ENCODE measurements around the gene ATXN7L1.

Gene ATXN7L1

DNA sequence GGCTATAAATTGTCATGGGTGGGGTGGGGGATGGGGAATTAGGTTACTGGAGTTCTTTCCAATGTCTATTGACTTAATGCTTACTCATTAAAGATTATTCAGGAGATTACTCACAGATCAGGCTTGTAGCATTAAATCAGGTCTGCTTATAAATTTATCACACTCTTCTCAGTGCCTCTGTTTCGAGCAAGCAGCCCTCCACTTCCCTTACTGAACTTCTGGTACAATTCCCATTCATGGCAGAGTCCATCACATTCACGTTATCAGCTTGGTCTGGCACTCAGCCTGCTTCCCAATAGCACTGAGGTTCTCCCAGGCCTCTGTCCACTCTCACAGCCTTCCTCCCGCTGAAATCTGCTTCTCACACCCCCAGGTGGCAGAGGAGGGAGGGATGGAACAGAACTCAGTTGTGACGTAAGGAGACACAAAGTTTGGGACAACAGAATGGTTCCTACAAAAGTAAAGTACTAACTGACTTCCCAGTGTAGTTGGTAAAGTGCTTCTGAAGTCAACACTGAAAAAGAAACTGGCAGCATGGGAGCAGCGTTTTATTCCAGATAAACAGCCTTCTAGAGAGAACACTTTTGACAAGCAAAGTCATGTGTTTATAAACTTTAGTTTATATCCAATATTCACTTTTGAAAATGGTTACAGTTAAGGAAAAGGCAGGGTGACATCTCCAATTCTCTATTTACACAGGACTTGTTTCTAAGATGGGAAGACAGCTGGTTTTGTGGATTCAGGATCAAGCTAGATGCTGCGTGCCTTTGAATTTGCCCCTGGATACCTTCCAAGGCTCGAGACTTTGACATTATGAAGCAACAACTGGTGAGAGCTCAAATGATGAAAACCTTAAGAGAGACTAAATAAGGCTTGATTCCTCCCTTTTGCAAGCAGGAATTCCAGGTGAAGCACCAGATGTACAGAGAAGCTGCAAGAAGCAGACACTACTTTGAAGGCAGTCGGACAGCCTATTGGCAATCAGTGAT lies 81.4 kb downstream of the ATXN7L1 start:
- Histone ChIP-seq H3K4me1 (ENCODE audit: low read length) (no peaks in the 10 kb centered on the region), H3K79me2 (ENCODE audit: low read length) (no peaks in the 10 kb centered on the region), H3F3A (ENCODE audit: insufficient read depth, low read length) (no peaks in the 10 kb centered on the region), H3K9ac (ENCODE audit: low read length) (no peak overlapping the region), H3K4me3 (ENCODE audit: low read length) (no peak overlapping the region), H2AFZ (ENCODE audit: low read length) (no peak overlapping the region), H3K27me3 (replicated peaks; ENCODE audit: insufficient read depth, low read length) (no peaks in the 10 kb centered on the region), H3K9me2 (replicated peaks; ENCODE audit: insufficient read depth, low read length) (no peaks in the 10 kb centered on the region), H4K20me1 (ENCODE audit: insufficient read depth, low read length) (no peaks in the 10 kb centered on the region), H3K36me3 (replicated peaks; ENCODE audit: insufficient read depth, low read length) (no peaks in the 10 kb centered on the region), H3K4me2 (ENCODE audit: low read depth, low read length) (no peak overlapping the region), H3K27ac (ENCODE audit: low read length) (no peak overlapping the region), H3K9me3 (replicated peaks; ENCODE audit: insufficient read depth, low read length) (no peaks in the 10 kb centered on the region)
- no peak for DNase-seq
- TF ChIP-seq EZH2 (optimal IDR thresholded peaks at IDR 0.05; ENCODE audit: low read depth, low read length) (no peak), EZH2phosphoT487 (IDR thresholded peaks at IDR 0.05; ENCODE audit: low read length) (no peak)
- TF ChIP-seq, protein P1, sequence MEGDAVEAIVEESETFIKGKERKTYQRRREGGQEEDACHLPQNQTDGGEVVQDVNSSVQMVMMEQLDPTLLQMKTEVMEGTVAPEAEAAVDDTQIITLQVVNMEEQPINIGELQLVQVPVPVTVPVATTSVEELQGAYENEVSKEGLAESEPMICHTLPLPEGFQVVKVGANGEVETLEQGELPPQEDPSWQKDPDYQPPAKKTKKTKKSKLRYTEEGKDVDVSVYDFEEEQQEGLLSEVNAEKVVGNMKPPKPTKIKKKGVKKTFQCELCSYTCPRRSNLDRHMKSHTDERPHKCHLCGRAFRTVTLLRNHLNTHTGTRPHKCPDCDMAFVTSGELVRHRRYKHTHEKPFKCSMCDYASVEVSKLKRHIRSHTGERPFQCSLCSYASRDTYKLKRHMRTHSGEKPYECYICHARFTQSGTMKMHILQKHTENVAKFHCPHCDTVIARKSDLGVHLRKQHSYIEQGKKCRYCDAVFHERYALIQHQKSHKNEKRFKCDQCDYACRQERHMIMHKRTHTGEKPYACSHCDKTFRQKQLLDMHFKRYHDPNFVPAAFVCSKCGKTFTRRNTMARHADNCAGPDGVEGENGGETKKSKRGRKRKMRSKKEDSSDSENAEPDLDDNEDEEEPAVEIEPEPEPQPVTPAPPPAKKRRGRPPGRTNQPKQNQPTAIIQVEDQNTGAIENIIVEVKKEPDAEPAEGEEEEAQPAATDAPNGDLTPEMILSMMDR (IDR thresholded peaks at IDR 0.05; ENCODE audit: low read length), result no peak

DNA sequence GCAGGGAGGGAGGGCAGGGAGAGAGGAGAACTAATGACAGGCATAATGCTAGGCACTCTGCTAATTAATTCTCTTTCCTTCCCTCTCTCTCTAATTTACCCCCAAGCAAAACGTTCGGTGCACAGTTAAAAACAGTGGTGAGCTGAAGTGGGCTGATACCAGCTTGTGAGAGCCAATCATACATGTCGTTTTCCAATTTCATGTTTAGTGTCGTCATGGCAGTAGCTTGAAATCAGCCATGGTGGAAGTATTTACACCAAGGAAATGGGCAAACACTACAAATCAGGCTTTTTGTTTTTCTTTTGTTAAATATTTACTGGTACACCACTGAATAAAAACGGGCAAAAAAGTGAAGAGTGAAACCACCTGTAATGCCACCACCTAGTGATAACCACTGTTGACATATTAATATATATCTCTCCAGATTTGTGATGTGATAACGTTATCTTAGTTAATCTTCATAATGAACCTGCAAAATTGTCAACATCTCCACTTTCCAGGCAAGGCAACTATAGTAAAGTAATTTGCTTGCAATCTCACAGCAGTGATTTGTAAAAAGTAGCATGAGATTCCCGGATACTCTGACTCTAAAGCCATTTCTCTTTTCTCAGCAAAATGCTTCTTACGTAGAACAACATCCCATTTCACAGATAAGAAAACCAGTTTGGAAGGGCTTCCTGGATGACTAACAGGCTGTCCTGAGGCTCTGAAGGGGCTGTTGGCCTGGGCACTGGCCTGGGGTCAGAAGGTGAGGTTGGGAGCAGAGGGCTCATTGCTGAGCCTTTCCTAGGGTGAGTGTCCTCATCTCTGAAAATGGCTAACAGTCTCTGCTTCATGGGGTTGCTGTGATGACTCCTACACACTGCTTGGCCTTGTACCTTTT lies 83.7 kb downstream of the ATXN7L1 start:
- no peak overlapping the region for H3K4me2 ChIP-seq (ENCODE audit: low read depth, low read length)
- H4K20me1 ChIP-seq (ENCODE audit: insufficient read depth, low read length), result no peaks in the 10 kb centered on the region
- H3K9ac ChIP-seq (ENCODE audit: low read length), result no peak overlapping the region
- no peaks in the 10 kb centered on the region for H3K9me2 ChIP-seq (replicated peaks; ENCODE audit: insufficient read depth, low read length)
- no peaks in the 10 kb centered on the region for H3K36me3 ChIP-seq (replicated peaks; ENCODE audit: insufficient read depth, low read length)
- no peaks in the 10 kb centered on the region for H3F3A ChIP-seq (ENCODE audit: insufficient read depth, low read length)
- H3K27ac ChIP-seq (ENCODE audit: low read length), result no peak overlapping the region
- no peaks in the 10 kb centered on the region for H3K4me1 ChIP-seq (ENCODE audit: low read length)
- H3K9me3 ChIP-seq (replicated peaks; ENCODE audit: insufficient read depth, low read length), result no peaks in the 10 kb centered on the region
- H3K4me3 ChIP-seq (ENCODE audit: low read length), result no peak overlapping the region
- H3K79me2 ChIP-seq (ENCODE audit: low read length), result no peaks in the 10 kb centered on the region
- DNase-seq, result no peak
- H3K27me3 ChIP-seq (replicated peaks; ENCODE audit: insufficient read depth, low read length), result no peaks in the 10 kb centered on the region
- no peak overlapping the region for H2AFZ ChIP-seq (ENCODE audit: low read length)
- TF ChIP-seq EZH2 (optimal IDR thresholded peaks at IDR 0.05; ENCODE audit: low read depth, low read length), result no peak
- TF ChIP-seq EZH2phosphoT487 (IDR thresholded peaks at IDR 0.05; ENCODE audit: low read length), result no peak
- TF ChIP-seq, protein P1 (IDR thresholded peaks at IDR 0.05; ENCODE audit: low read length), result no peak

DNA sequence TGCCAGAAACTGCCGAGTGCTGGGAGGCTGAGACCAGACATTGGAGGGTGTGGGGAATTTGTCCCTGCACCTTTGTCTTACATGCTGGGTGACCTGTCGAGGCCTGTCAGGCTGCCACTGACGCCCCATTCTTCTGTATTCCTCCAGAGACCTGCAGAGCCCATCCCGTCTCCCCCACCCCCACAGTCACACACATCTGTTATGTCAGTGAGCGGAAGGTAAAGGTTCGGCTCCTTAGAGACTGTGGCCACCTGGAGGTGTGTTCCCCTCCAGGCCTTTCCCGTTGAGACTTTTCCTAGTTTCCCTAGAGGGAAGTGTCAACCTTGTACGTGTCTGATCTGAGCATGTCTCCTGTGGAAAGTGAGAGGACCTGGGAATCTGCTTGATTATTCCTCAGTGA lies 84.5 kb downstream of the ATXN7L1 start:
- no peaks in the 10 kb centered on the region for H3K79me2 ChIP-seq (ENCODE audit: low read length)
- TF ChIP-seq EZH2phosphoT487 (IDR thresholded peaks at IDR 0.05; ENCODE audit: low read length) (no peak), EZH2 (optimal IDR thresholded peaks at IDR 0.05; ENCODE audit: low read depth, low read length) (no peak)
- TF ChIP-seq, protein P1 (IDR thresholded peaks at IDR 0.05; ENCODE audit: low read length), result no peak
- no peaks in the 10 kb centered on the region for H3K4me1 ChIP-seq (ENCODE audit: low read length)
- H3K4me2 ChIP-seq (ENCODE audit: low read depth, low read length), result no peak overlapping the region
- no peak overlapping the region for H3K4me3 ChIP-seq (ENCODE audit: low read length)
- no peak overlapping the region for H3K27ac ChIP-seq (ENCODE audit: low read length)
- no peaks in the 10 kb centered on the region for H4K20me1 ChIP-seq (ENCODE audit: insufficient read depth, low read length)
- no peak for DNase-seq
- H2AFZ ChIP-seq (ENCODE audit: low read length), result no peak overlapping the region
- H3K9me2 ChIP-seq (replicated peaks; ENCODE audit: insufficient read depth, low read length), result no peaks in the 10 kb centered on the region
- no peaks in the 10 kb centered on the region for H3K9me3 ChIP-seq (replicated peaks; ENCODE audit: insufficient read depth, low read length)
- H3K27me3 ChIP-seq (replicated peaks; ENCODE audit: insufficient read depth, low read length), result no peaks in the 10 kb centered on the region
- no peak overlapping the region for H3K9ac ChIP-seq (ENCODE audit: low read length)
- no peaks in the 10 kb centered on the region for H3K36me3 ChIP-seq (replicated peaks; ENCODE audit: insufficient read depth, low read length)
- no peaks in the 10 kb centered on the region for H3F3A ChIP-seq (ENCODE audit: insufficient read depth, low read length)

All from MM.1S (cell line).